ENCODE measurements around the gene ABHD8.
A peak's percentile ranks its signal among the peaks of the same experiment; 100 is the strongest.

ABHD8 gene

GRCh38 chr19:17346109-17346671 lies 43.0 kb upstream of the ABHD8 start:
- H3K4me3 ChIP-seq (ENCODE audit: low read length), result no peak overlapping the region
- TF ChIP-seq CTCF (conservative IDR thresholded peaks at IDR 0.05; ENCODE audit: low read length), result peak; percentile 80

GRCh38 chr19:17341845-17342244 lies 38.6 kb upstream of the ABHD8 start:
- no peak for TF ChIP-seq CTCF (conservative IDR thresholded peaks at IDR 0.05; ENCODE audit: low read length)
- H3K4me3 ChIP-seq (ENCODE audit: low read length), result no peak overlapping the region
- no peak for DNase-seq (ENCODE audit: low read depth)

More at GRCh38 chr19:17346109-17346671, 43.0 kb upstream of the ABHD8 start:
- peak; percentile 41 for DNase-seq (ENCODE audit: low read depth)

GRCh38 chr19:17341386-17341785 lies 38.2 kb upstream of the ABHD8 start:
- no peak overlapping the region for H3K4me3 ChIP-seq (ENCODE audit: low read length)
- no peak for TF ChIP-seq CTCF (conservative IDR thresholded peaks at IDR 0.05; ENCODE audit: low read length)
- DNase-seq (ENCODE audit: low read depth), result no peak

GRCh38 chr19:17340871-17341357 lies 37.7 kb upstream of the ABHD8 start:
- H3K4me3 ChIP-seq (ENCODE audit: low read length), result no peak overlapping the region
- DNase-seq (ENCODE audit: low read depth), result no peak
- no peak for TF ChIP-seq CTCF (conservative IDR thresholded peaks at IDR 0.05; ENCODE audit: low read length)

GRCh38 chr19:17340302-17340870 lies 37.2 kb upstream of the ABHD8 start:
- no peak for TF ChIP-seq CTCF (conservative IDR thresholded peaks at IDR 0.05; ENCODE audit: low read length)
- DNase-seq (ENCODE audit: low read depth), result no peak
- H3K4me3 ChIP-seq (ENCODE audit: low read length), result no peak overlapping the region

- TF ChIP-seq CTCF (conservative IDR thresholded peaks at IDR 0.05; ENCODE audit: low read length), result no peak
- no peak for DNase-seq (ENCODE audit: low read depth)
- H3K4me3 ChIP-seq (ENCODE audit: low read length), result no peak overlapping the region
Measured at GRCh38 chr19:17339088-17339741, 36.0 kb upstream of the ABHD8 start.
